GM23338 (cell line): ENCODE measurements around the gene CYBC1.

ENCODE experiments used
- CREB1 ChIP-seq: fragments of 250-450 bp; sonication (Bioruptor Pico); IDR thresholded peaks from 2 replicates; pipeline ENCODE4 v1.5.0; 2020; ENCODE audit warnings: low read depth, mild to moderate bottlenecking, moderate library complexity
- CTCF ChIP-seq, 2 experiments: fragments of 200-600 bp in 1 of 2; sonication (generic) in 1 of 2; conservative IDR thresholded peaks; 2 replicates each; pipeline versions ENCODE4 v1.5.1 to v1.6.1; 2016 to 2017; ENCODE audit warnings: antibody characterized with exemption in 2 of 2, low read depth in 2 of 2, mild to moderate bottlenecking in 2 of 2, moderate library complexity in 1 of 2
- ETS1 ChIP-seq: IDR thresholded peaks from 2 replicates; pipeline ENCODE4 v1.6.1; 2016; ENCODE audit warnings: antibody characterized with exemption
- EZH2 ChIP-seq: fragments of 200-600 bp; sonication (generic); IDR thresholded peaks from one replicate; pipeline ENCODE4 v1.8.0; 2017; ENCODE audit warnings: antibody characterized with exemption, mild to moderate bottlenecking, low read depth; ENCODE audit not compliant: unreplicated experiment
- EZH2phosphoT487 ChIP-seq: fragments of 200-600 bp; sonication (generic); IDR thresholded peaks from one replicate; pipeline ENCODE4 v1.8.1; 2018; ENCODE audit warnings: antibody characterized with exemption; ENCODE audit not compliant: unreplicated experiment
- JUNB ChIP-seq: IDR thresholded peaks from one replicate; pipeline ENCODE4 v1.6.1; 2016; ENCODE audit warnings: antibody characterized with exemption; ENCODE audit not compliant: unreplicated experiment
- NANOG ChIP-seq: IDR thresholded peaks from 2 replicates; pipeline ENCODE4 v1.6.1; 2016; ENCODE audit warnings: antibody characterized with exemption, borderline replicate concordance
- POLR2AphosphoS5 ChIP-seq: IDR thresholded peaks from 2 replicates; pipeline ENCODE4 v1.6.1; 2016; ENCODE audit warnings: antibody characterized with exemption, low read depth
- REST ChIP-seq: IDR thresholded peaks from one replicate; pipeline ENCODE4 v1.6.1; 2018; ENCODE audit warnings: antibody characterized with exemption; ENCODE audit not compliant: unreplicated experiment
- STAT1 ChIP-seq: IDR thresholded peaks from one replicate; pipeline ENCODE4 v1.6.1; 2016; ENCODE audit warnings: antibody characterized with exemption; ENCODE audit not compliant: unreplicated experiment
- ZNF114 ChIP-seq: fragments of 250-450 bp; sonication (Bioruptor Pico); IDR thresholded peaks from 2 replicates; pipeline ENCODE4 v1.5.0; 2020; ENCODE audit warnings: mild to moderate bottlenecking, moderate library complexity
- ZNF331 ChIP-seq: fragments of 250-450 bp; sonication (Bioruptor Pico); IDR thresholded peaks from 2 replicates; pipeline ENCODE4 v1.5.0; 2020; ENCODE audit warnings: low read depth, mild to moderate bottlenecking, moderate library complexity
- ZNF462 ChIP-seq: fragments of 250-450 bp; sonication (Bioruptor Pico); IDR thresholded peaks from 2 replicates; pipeline ENCODE4 v1.5.0; 2020; ENCODE audit warnings: mild to moderate bottlenecking, moderate library complexity

GRCh38 chr17:82408938-82409318, 41.6 kb downstream of the CYBC1 start:
- TF ChIP-seq CTCF (conservative IDR thresholded peaks at IDR 0.05; ENCODE audit: low read depth in 2 of 2), result no peak
- TF ChIP-seq EZH2, result no peak
- no peak for TF ChIP-seq CREB1 (CRISPR knock-in tag)
- TF ChIP-seq POLR2AphosphoS5, result no peak
- no peak for TF ChIP-seq EZH2phosphoT487
- no peak for TF ChIP-seq NANOG
- no peak for TF ChIP-seq REST
- TF ChIP-seq JUNB, result no peak
- TF ChIP-seq STAT1, result no peak
- no peak for TF ChIP-seq ETS1
- no peak for TF ChIP-seq ZNF114
- TF ChIP-seq ZNF462 (CRISPR knock-in tag), result no peak
- no peak for TF ChIP-seq ZNF331
